HG03439 (cell line): ENCODE data around the gene FGG.

Experiments used
- ATAC-seq: cut with Tn5 transposase; IDR thresholded peaks from one replicate; pipeline ENCODE4 v1.9.1; 2021; ENCODE audit warnings: mild to moderate bottlenecking, moderate library complexity; ENCODE audit not compliant: unreplicated experiment

FGG gene

GRCh38 chr4:154586296-154587033 lies 26.0 kb downstream of the FGG start:
- no peak for ATAC-seq

DNA sequence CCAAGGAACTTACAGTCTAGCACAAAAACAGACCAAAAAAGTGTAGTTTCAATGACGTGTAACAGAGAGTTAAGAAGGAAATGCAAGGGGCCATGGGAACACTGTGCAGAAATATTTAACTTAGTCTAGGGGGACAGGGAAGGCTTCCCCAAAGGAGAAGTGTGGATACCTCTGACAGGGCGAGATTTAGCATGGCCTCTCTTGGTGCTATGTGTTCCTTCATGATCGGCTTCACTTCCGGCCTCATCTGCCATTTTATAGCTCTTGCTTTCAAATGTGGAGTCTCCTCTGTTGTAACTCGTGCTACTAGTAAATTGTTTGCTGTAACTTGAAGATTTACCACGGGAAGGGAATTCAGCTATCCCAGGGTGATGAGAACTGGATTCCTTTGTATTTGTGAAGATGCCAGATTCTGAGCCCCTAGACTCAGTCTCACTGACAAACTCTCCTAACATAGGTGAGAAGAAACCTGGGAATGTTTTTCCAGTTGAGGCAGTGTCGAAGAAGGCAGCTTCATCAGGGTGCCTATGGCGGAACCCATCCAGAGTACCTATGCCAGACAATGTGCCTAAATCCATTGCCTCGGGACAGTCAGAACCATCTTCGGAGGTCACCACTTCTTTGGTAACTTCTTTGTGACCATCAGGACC lies 27.0 kb downstream of the FGG start:
- ATAC-seq: no peak

DNA sequence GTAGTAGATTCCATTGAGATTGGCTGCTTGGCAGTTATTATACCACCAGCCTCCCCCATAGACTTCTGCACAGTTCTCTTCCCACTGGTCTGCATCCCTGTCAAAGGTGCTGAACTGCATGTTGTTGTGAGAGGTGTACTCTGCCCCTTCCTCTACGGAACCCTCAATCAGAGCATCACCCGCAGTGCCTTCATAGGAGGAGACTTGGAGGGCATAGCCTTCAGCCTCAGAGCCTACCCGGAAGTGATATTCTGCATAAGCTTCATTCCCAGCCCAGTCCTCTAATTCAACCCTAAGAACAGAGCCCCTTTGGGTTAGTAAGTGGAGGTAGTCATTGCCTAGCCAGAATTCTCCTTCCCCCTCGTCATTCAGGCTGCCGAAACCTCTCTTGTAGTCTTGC lies 28.2 kb downstream of the FGG start:
- ATAC-seq: no peak

DNA sequence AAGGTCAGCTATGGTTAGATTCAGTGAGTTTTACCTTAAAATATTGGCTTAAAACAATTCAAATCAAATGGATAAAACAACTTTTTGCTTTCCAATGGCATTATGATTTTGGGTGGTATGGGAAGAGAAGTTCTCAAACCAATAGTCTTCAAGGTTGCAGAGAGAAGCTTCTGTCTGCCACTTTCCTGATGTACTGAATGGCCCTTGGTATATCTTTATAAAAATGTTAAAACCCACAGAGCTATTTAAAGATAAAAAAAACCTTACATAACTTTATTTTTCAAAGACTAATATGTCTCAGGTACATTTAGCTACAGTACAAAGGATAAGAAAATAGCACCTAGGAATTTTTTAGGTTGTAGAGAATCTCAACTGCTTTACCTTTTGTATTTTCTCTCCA lies 28.8 kb downstream of the FGG start:
- ATAC-seq: no peak

GRCh38 chr4:154583230-154583629 lies 29.2 kb downstream of the FGG start:
- ATAC-seq: no peak

DNA sequence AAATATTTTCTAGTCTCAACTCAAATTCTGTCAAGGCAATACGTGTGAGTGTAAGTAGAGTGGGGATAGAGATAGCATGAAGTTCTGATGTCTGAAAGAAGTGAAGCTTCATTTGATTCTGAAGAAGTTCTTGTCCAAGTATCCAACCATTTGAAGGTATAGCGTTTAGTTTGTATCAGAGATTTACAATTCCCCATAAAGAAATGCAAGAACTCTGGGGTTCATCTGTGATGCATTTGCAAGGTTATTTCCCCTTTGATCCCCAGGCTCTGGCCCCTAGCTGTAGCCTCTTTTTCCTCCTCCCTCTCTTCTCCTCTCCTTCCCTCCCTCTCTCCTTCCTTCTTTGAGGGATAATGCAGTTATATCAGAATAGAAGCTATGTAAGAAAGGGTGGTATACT lies 29.7 kb downstream of the FGG start:
- ATAC-seq: no peak

- ATAC-seq: no peak
Measured at GRCh38 chr4:154579927-154580326, 32.5 kb downstream of the FGG start.

DNA sequence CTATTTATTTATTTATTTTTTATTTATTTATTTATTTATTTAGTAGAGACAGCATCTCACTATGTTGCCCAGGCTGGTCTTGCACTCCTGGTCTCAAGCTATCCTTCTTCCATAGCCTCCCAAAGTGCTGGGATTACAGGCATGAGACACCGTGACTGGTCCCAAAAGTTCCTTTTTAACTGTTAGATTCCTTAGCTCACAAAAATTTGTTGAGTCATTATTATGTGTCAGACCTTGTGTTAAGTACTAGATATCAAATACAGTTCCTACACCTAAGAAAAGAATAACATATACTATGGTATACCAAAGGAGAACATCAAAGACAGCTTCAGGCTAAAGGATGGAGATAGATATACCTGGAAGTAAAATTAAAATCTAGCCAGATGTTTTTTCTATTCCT lies 33.5 kb downstream of the FGG start:
- no peak for ATAC-seq

DNA sequence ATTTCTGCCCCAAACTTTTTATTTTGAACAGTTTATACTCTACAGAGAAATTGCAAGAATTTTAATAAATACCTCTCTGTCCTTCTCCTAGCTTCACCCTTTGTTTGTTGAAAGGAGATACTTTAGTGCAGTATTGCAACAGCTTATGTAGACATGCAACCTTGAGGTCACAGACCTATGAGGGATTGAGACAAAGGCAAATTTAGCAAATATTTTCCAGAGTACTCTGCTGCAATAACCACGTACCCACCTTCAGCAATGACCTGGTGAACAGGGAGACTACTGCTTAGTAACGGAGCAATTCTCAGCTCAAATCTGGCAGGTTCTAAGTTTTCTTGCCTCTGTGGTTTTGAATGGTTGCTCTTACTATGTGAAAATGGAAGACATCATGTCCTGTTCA lies 35.1 kb downstream of the FGG start:
- ATAC-seq: no peak

GRCh38 chr4:154574311-154574710 lies 38.1 kb downstream of the FGG start:
- no peak for ATAC-seq

GRCh38 chr4:154573190-154573870 lies 39.1 kb downstream of the FGG start:
- ATAC-seq: no peak

- no peak for ATAC-seq
Measured at GRCh38 chr4:154569584-154569983, 42.9 kb downstream of the FGG start.

DNA sequence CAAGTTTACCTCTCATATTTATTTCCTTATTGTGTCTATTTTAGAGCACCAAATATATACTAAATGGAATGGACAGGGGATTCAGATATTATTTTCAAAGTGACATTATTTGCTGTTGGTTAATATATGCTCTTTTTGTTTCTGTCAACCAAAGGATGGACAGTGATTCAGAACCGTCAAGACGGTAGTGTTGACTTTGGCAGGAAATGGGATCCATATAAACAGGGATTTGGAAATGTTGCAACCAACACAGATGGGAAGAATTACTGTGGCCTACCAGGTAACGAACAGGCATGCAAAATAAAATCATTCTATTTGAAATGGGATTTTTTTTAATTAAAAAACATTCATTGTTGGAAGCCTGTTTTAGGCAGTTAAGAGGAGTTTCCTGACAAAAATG lies 43.4 kb downstream of the FGG start:
- no peak for ATAC-seq

- no peak for ATAC-seq
Measured at GRCh38 chr4:154566639-154567204, 45.7 kb downstream of the FGG start.

DNA sequence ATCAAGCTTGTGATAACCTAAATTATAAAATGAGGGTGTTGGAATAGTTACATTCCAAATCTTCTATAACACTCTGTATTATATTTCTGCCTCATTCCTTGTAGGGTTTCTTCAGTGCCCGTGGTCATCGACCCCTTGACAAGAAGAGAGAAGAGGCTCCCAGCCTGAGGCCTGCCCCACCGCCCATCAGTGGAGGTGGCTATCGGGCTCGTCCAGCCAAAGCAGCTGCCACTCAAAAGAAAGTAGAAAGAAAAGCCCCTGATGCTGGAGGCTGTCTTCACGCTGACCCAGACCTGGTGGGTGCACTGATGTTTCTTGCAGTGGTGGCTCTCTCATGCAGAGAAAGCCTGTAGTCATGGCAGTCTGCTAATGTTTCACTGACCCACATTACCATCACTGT lies 46.8 kb downstream of the FGG start:
- no peak for ATAC-seq

DNA sequence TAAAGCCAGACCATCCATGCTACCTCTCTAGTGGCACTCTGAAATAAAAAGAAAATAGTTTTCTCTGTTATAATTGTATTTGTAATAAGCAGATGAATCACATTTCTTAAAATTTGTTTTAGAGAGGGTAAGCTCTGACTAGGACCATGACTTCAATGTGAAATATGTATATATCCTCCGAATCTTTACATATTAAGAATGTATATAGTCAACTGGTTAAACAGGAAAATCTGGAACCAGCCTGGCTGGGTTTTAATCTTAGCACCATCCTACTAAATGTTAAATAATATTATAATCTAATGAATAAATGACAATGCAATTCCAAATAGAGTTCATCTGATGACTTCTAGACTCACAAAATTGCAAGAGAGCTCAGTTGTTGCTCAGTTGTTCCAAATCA lies 48.1 kb downstream of the FGG start:
- ATAC-seq: no peak

DNA sequence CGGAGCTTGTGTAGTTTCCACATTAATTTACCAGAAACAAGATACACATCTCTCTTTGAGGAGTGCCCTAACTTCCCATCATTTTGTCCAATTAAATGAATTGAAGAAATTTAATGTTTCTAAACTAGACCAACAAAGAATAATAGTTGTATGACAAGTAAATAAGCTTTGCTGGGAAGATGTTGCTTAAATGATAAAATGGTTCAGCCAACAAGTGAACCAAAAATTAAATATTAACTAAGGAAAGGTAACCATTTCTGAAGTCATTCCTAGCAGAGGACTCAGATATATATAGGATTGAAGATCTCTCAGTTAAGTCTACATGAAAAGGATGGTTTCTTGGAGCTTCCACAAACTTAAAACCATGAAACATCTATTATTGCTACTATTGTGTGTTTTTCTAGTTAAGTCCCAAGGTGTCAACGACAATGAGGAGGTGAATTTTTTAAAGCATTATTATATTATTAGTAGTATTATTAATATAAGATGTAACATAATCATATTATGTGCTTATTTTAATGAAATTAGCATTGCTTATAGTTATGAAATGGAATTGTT lies 49.7 kb downstream of the FGG start, which contains the start of gene FGB:
Gene FGB, plus strand, starts transcription at position 315 of the 558 bp plus-strand sequence. Its CDS starts 8 bp downstream, at position 323.
- no peak for ATAC-seq

GRCh38 chr4:154560824-154561231 lies 51.6 kb downstream of the FGG start:
- no peak for ATAC-seq

- ATAC-seq: no peak
Measured at GRCh38 chr4:154560419-154560801, 52.0 kb downstream of the FGG start.

DNA sequence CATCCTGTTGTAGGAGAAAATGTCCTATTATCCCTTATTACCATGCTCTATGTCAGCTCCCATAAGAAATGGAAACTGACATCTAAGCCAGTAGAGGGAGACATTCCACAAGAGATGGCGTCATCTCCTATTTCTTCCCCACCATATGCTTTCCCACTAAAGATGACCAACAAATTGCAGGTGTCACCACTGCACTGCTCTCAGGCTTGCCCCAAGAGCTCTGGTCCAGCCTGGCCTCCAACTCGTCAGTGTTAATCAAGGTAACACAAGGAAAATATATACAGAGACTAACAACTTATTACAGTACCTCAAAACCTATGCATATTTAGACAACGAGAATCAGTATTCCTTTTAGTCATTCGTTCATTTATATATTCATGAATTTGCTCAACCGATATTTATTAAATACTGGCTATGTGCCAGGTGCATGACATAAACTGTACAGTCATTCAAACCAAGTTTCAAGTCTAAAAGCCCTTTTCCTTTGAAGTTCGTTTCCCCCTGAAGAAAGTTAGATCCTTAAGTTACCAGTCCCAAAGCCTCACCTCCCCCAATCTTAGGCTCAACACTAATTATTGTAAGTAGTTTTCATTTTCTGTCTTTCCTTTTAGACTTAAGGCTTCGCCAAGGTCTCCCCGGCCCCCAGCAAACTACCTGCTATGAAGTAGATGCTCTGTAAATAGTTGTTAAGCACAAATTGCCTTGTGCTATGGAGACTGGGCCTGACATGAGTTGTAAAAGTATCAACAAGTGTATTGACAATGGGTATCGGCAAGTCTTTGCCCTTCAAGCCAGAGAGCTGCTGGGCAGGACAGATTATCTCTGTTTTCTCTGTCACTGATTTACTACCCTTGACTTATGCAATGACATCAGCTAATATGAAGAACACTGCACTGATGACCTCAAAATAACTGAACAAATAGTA lies 52.7 kb downstream of the FGG start:
- ATAC-seq: peak; percentile 74
